HG03060 (cell line): ENCODE data around the gene ATP5F1E.
"Not testable (repeated sequence)": the region's sequence is repeated elsewhere in the genome, so short reads cannot be mapped to it uniquely, and the experiment has no call there.

ENCODE experiments used
- ATAC-seq: cut with Tn5 transposase; IDR thresholded peaks from one replicate; pipeline ENCODE4 v1.9.1; 2021; ENCODE audit warnings: low read depth, moderate number of reproducible peaks; ENCODE audit not compliant: unreplicated experiment

ATP5F1E gene

DNA sequence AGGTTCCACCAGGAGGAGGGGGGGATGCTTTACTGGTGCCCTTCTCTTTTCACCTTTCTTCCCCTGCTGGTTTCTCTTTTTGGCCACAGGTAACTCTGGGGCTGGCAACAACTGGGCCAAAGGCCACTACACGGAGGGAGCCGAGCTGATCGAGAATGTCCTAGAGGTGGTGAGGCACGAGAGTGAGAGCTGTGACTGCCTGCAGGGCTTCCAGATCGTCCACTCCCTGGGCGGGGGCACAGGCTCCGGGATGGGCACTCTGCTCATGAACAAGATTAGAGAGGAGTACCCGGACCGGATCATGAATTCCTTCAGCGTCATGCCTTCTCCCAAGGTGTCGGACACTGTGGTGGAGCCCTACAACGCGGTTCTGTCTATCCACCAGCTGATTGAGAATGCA is 8.5 kb downstream of the ATP5F1E start:
- no peak for ATAC-seq

DNA sequence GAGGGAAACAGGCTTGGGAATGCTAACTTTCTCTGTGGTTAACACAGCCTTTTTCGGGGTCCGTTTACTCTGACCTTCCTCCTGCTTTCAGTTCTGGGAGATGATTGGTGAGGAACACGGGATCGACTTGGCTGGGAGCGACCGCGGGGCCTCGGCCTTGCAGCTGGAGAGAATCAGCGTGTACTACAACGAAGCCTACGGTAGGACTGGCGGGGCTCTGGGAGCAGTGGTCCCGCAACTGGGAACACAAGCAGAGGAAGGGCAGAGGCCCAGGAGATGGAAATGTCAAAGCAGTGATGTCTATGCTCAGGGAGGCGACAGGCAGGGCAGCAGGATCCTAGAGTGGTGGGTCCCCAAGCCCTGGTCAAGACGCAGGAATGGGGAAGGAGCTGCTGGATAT is 9.4 kb downstream of the ATP5F1E start:
- no peak for ATAC-seq

DNA sequence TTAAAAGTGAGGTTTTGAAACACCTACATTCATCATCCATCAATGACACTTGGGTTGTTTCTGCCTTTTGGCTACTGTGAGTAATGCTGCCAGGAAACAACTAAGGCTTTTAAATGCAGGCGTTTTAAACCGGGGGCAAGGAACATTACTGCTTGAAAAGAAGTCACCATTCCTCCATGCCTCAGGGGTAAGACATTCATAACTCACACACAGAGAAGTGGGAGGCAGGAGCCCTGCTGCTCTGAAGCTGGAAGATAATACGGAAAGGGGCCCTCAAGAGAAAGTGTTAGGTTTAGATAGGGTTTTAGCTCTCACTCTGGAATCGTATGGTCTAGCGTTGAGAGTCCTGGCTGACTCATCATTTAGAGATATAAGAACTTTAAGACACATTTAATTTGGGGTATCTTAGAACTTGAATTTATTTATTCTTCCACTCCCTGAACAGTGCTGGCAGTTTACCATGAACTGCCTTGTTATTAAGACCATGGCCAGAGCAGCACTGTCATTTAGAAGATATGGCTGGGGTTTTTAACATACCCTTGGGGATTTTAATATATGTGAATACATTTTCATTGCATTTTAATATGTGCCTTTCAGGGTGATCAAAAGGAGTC is 11.1 kb downstream of the ATP5F1E start:
- ATAC-seq: no peak

DNA sequence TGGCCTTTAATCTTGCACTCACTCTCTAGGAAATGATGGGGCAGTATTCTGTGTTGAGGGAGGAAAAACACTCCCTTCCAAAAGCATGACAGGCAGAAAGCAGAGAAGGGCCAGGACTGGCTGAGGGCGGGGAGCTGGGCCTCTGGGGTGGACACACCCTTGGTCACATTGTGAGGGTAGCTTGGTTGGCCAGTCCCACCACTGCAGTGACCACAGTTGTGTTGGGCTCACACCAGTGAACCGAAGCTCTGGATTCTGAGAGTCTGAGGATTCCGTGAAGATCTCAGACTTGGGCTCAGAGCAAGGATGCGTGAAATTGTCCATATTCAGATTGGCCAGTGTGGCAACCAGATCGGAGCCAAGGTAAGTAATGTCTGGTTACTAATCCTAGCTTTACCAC is 12.9 kb downstream of the ATP5F1E start, which contains the start of gene TUBB1:
TUBB1 (plus strand) TSS at position 213 of the 400 bp plus-strand sequence; CDS start at position 307, 94 bp downstream.
- ATAC-seq: no peak

DNA sequence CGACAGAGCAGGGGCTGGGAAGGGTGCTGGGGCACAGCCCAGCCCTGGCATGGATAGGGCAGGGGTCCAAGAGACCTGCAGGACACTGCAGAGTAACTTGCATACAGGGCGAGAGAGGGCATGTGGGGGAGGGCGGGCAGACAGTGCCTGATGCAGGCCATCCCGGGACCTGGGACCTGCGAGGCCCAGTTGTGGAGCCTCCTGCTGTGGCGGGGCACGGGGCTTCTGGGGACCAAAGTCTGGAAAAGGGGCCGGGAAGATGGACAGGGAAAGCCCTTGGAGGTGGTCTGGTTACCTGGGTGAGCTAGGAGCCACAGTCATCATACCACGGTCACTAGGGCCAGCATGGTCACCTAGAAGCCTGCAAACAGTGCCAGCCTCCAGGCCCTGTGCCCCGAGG is 13.3 kb downstream of the ATP5F1E start:
- no peak for ATAC-seq

DNA sequence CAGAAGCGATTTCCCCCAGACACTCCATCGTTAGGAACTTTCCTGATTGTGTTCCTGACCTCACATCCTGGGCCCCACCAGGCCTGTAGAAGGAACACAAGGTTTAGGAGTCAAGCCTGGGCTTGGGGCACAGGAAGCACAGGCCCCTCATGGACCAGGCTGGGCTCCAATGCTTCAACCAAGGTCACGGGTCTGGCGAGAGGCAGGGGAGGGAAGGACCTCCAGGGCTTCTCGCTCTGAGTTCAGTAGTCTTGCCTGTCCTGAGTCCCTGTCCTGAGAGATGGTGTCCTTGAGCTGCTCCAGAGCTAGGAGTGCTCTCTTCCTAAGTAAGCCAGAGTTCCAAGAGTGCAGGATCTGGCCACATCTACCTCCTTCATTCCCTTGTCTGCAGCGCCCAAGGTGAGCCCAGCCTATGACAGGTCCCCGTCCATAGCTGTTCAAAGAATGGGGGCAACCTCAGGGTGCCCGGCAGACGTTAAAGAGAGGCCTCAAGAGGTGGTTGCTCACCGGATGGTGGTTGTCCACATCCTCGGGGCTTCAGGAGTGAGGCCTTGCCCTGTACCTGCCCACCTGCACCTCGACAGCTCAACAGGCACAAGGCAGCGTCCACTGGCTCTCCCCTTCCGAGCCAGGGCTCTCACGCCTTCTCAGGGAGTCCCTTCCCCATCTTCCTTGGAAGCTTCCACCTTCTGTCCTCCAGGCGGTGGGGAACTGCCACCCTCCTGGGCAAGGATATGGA is 14.5 kb downstream of the ATP5F1E start:
- ATAC-seq: no peak

DNA sequence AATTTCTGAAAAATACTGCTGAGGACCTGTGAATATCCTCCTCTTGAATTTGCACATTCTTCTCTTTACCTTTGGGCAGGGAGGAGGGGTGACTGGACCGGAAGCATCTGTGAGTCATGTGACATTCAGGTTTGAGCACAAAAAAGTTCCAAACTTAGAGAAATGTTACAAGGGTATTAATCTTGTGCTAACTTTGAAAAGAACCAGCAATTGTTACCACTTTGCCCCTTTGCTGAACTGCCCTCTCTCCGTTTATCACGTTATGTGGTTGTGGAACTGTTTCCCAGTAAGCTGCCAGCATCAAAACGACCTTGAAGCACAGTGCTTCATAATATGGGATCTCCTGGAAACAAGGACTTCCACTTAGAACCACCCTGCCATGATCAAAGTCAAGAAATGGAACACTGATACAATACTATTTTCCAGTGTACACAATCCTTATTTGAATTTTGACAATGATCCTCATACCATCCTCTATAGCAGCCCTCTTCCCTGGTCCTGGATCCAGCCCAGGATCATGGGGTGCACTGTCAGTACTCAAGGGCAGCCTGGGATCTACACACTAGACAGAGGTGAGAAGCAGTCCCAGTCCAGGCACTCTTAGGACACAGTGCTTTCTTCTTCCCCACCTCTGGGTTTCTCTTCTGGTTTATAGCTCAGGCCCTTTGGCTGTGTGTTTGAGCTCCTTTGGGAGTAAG is 15.2 kb downstream of the ATP5F1E start:
- no peak for ATAC-seq

DNA sequence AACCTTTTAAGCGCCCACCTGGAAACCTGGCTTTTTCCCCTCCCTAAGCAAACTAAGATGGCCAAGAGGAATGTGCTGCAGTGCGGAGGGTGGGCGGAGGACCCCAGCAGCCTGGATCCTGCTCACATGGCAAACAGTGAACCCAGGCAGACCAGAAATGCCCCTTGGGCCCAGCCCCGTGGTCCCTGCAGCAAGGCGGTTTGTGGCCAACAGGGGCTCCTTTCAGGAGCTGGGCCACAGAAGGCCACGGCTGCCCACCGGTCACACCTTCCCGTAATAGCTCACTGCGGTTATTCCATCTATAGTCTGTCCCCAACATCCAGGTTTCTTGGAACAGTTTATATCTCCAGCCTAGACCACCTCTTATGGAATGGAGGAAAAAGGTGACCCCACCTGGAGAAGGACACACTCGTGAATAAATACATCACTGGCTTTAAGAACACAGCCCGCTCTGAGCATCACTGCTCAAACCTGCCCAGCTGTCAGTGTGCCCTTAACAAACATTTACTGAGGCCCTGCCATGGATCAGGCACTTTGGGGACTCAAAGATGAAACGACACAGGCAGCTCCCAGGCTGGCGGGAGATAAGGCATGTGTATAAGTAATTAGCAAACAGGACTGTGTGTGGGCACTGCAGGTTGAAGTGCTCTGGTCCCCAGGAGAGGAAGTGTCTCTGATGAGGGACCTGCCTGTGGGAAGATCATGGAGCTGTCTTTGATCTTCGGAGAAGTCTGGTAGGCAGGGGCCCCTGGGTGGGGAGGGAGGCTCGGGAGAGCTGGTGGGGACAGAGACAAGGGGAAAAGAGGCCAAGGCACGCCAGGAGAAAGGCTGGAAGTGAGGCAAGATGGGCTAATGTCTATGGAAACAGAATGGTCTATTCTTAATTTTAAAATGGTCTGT is 16.1 kb downstream of the ATP5F1E start:
- ATAC-seq: no peak

DNA sequence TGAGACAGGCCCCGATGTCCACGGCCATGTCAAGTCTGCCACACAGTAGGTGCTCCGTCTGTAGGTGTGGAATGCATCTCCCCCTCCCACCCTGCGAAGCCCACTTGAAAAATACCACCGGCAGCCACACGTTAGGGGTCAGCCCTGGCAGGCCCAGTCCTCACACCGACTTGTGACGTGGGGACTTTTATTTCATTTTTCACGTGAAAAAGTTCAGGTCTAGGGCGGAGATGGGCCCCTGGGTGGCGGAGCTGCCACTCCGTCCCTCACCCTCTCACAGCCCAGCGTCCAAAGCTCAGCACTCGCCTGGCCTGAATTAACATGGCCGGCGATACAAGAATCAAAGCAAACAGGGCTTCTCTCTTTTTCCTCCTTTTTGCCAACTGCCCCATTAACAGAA is 16.7 kb downstream of the ATP5F1E start:
- ATAC-seq: no peak

DNA sequence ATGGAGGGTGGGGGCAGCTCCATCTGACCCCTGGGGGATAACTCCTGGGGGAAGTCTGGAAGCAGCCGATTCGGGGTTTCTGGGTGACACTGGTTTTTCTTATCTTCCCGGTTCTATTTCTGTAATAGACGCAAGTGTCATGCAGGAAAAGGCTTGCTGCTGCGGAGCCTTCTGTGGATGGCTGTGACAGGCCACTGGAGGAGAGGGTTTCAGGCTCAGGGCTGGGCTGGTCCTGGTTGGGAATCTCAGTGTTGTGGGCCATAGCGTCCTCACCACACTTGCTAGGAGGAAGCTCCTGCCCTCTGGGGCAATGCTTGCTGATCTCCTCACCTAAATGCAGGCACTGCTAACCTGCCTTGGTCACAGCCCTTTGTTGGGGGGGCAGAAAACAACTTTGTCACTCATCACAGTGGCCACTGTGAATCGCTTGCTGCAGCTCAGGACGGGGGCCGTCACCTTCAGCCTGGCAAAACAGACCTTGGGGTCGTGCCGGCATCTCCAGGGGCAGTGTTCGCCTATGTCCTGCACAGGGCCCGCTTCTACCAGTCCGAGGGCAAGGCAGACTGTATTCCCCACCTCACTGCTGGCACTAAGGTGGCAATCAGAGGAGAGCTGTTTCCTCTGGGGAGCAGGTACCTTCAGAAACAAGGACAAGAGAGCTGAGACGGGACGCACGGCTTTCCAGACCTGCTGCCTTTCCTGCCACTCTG is 17.3 kb downstream of the ATP5F1E start:
- no peak for ATAC-seq

DNA sequence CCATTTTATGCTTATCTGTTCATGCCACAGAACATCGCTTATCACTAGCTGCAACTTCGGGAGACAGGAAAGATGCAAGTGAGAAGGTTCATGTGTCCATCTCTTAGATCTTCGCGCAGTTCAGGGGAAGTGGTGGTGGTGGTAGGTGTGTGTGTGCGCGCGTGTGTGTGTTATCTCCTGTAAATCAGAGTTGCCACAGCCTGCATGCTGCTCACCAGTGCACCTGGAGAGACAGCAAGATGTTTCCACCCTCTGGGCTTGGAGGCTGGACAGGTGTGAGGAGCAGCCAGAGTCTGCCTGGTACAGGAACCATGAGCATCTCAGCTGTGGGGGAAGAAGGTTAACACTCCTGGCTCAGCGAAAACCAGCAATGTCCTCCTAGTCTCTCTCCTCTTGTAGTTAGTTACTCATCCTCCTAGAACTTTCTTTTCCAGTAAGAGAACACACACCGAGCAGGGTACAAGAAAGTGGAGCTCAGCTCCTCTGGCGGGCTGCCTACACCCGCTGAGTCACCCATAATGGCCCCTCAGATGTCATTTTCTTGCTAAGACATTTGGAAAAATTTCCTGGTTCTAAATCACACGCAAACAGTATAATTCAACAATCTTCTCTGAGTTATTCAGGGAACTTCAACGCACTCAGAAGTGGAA is 18.1 kb downstream of the ATP5F1E start:
- no peak for ATAC-seq

DNA sequence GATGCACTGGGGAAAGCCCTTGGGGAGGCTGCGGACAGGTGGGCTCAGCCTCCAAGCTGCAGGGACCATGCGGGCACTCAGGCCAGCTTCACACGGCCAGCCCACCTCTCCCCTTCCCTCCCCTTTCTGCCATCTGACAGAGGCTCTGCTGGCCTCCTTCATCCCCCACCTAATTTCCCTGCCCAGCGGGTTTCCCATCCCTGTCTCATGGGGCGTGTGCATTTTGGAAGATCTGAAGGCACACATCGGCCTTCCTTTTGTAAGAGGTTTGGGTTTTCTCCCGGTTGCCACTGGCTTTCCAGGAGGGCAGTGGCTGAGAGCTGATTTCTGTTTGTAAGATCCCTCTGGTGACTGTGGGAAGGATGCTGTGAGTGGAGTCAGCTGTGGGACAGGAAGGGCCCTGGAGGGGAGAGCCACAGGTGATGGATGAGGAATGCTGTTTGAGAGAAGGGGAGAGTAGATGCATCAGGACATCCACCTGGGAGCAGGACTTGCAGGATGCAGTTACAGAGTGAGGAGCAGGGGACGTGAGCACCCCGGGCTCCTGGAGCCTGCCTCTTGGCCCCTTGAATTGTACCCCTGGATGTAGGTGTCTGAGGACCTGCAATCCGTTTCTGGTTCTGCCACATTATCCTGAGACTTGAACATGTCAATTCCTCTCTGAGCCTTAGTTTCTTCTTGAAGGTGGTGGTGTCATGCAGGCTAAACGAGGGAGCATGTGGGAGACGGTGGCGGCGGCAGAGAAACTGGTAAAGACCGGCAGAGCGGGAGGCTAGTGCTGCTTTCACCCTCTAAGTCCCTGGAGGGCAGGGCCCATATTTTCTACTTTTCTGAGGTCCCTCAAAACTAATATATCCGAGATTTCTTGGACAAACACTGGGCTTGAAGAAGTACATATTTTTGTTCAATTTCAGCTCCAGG is 18.8 kb downstream of the ATP5F1E start:
- no peak for ATAC-seq

DNA sequence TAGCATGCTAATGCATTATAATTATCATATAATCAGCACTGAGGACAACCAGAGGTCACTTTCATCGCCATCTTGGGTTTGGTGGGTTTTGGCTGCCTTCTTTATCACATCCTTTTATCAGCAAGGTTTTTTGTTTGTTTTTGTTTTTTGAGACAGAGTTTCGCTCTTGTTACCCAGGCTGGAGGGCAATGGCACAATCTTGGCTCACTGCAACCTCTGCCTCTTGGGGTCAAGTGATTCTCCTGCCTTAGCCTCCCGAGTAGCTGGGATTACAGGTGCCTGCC is 20.3 kb downstream of the ATP5F1E start:
- not testable (repeated sequence) for ATAC-seq

DNA sequence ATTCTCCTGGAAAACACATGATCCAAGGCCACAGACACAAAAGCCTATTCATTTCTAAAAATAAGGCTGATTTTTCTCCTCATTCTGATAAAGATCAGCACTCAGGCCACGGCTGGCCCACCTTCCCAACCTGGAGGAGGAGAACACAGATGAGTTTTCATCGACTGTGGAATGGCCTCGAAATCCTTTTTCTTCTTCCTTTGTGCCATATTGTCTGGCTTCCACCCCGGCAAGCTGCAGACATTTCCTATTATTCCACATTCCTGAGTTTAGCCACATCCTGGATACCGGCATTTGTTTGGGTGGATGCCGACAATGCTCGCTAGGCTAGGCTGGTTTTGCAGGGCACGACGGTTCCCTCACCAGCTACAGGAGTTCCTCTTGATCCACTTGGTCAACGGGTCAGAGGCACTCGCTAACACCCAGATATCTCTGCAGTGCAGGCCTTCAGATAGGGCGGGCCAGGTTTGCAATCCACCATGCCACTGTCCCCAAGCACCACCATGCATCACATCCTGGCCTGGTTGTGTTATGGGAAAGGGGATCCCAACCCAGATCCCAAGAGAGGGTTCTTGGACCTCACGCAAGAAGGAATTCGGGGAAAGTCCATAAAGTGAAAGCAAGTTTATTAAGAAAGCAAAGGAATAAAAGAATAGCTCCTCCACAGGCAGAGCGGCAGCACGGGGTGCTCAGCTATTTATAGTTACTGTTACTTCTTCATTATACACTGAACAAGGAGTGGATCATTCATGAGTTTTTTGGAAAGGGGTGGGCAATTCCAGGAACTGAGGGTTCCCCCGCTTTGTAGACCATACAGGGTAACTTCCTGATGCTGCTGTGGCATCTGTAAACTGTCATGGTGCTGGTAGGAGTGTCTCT is 20.9 kb downstream of the ATP5F1E start:
- ATAC-seq: no peak

DNA sequence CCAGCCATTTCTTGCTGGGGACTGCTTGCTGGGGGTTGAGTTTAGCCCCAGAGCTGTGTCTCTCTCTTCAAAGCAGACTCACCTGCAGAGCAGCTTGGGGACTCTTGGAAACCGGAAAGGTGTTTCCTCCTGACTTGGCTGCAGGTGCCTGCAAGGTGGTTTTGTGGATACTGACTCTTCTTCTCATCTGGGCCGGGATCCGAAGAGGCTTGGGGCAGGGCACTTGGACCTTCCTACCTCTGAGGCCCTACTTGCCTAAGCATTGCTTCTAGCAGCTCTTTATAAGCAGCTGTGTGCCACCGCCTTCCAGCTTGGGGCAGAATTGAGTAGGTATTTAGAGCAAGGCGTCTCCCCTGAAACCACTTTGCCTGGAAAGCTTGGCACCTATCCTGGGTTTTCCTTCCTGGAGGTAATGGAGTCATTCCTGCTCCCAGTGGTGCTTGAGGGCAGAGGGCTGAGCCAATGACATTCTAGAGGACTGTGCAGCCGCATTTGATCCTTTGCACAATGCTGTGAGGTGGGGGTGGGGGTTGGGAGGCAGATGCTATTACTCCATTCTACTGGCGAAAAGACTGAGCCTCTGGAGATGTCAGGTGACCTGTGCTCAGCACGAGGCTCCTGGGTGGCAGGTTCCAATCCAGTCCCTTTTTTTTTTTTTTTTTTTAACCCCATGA is 21.7 kb downstream of the ATP5F1E start:
- ATAC-seq: no peak

DNA sequence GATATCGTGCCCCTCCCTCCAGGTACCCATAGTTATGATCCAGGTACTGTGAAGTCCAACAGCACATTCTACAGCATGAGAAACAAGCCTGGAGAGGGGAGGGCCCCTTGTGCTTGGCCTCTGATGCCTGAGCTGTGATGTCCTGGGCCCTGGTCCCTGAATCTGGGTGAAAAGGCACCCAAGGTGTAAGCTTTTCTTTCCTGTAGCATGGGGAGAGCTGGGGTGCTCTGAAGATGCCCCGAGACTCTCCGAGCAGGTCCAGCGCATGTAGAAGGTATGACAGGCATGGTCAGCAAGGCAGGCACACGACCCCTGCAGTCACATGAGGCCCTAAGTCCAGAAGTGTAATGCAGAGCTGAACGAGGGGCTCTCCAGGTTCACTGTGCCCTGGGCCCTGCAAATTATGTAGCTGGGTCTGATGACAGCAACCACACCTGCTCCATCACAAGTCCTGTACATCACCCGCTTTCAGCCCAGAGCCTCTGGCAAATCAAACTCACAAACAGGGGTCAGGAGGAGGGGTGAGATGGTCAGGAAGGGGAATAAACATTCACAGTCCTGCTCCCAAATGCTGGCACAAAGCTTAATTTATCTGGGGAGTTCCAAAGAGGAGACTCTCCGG is 23.3 kb downstream of the ATP5F1E start:
- no peak for ATAC-seq
